Adipose tissue (tissue), 3 donors: Measurements from ENCODE around the gene FBXO5. TPM values are rescaled to one million over a fixed set of nuclear protein-coding genes. Genes with fewer than 3 reads are reported as not detected.
"Not testable (repeated sequence)": the region's sequence is repeated elsewhere in the genome, so short reads cannot be mapped to it uniquely, and the experiment has no call there.

ENCODE experiments used
- H3K27ac ChIP-seq: one replicate; pipeline ENCODE4 v1.5.1; 2013; ENCODE audit warnings: low read depth, low read length
- WGBS, 3 donors: extraction: QIAGEN DNeasy Blood & Tissue Kit; methylation state at CpG; one replicate each; pipeline ENCODE4 v1.1.7; 2013; 5-methylcytosine and 5-hydroxymethylcytosine counted together
- polyA plus RNA-seq, 3 donors: library from polyadenylated mRNA; stranded (reverse); fragments of 200-250 nt; gene quantifications; one replicate each; pipeline ENCODE4 v1.2.3, GENCODE V29; 2013
- donor health status: healthy with polysubstance abuse.
- donor health status: Bipolar disorder and iron deficiency.
- donor health status: healthy.

Gene FBXO5
- polyA plus RNA-seq, 3 donors: 1.2 to 6.4 (median 2.7) TPM

DNA sequence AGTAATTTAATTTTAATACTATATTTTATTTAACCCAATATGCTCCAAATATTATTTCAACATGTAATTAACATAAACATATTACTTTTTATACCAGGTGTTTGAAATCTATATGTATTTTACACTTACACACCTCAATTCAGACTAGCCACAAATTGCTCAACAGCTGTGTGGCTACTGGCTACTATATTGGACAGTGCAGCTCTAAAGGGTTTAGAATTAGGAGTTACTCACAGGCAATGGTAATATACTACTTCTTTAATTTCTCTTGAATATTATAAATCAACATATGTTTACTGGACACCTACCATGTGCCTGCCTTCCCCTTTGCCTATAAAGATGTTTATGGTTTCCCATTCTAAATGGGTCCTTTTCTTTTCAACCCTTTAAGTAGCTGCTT is 17.4 kb upstream of the FBXO5 start:
- no peak overlapping the region for H3K27ac ChIP-seq

DNA sequence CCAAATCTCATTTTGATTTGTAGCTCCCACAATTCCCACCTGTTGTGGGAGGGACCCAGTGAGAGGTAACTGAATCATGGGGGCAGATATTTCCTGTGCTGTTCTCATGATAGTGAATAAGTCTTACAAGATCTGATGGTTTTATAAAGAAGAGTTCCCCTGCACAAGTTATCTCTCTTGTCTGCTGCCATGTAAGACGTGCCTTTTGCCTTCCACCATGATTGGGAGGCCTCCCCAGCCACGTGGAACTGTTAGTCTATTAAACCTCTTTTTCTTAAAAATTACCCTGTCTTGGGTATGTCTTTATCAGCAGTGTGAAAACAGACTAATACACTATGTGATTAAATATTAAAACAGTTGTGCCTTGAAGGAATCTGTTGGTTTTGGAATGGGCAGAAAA is 16.7 kb upstream of the FBXO5 start:
- H3K27ac ChIP-seq: not testable (repeated sequence)
- WGBS, 3 donors: 78 to 86% (median 82%) methylated on average over 2 of the region's 2 CpGs

DNA sequence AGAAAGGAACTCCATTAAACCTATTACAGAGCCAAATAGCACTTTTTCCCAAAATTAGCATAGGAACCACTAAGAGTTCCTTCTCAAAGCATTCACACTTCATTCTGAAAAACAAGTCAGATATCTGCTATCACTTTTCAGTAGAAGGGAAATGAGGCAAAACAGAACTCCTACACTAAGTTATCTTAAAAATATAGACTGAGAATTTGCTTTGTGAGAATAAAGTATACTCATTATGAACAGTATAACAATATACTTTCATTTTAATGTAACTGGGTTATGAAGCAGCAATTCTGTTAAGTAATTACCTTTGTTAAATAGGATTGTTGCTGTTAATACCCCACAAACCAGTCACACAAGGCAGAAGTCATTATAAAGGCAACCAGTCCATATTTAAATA is 11.0 kb upstream of the FBXO5 start:
- no peak overlapping the region for H3K27ac ChIP-seq

DNA sequence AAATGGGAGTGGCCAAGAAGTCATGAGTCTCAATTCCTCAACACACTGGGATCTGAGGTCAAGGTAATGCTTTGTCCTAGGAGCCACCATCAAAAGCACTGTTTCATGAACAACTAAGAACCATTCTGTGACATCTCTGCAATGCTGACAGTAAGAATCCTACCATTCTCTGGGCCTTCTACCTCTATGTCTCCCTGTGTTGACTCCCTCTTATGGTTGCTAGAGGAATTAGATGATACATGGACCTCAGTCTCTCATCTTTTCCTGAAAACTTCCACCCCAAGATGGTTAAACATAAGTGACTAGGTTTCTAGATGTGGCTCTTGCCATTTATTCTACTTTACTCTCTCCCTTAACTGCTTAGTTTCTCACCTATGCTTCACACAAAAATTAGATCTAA is 10.6 kb upstream of the FBXO5 start:
- H3K27ac ChIP-seq: no peak overlapping the region

DNA sequence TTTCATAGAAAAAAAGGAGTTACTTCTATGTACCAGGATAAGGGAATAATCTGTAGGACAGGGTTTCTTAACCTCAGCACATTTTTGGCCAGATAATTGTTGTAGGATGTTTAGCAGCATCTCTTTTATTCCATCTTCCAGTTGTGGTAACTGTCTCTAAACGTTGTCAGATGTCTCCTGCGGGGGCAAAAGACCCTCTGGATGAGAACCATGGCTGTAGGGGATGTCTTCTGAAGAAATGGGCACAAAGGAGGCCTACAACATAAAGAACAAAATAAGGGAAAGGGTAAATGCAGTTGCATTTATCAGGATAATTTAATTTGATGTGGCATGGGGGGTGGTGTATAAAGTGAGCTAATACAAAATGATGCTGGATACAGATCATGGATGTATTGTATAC is 4.1 kb upstream of the FBXO5 start:
- 89 to 92% (median 89%) methylated on average over 2 of the region's 2 CpGs for WGBS, 3 donors
- H3K27ac ChIP-seq: no peak overlapping the region

DNA sequence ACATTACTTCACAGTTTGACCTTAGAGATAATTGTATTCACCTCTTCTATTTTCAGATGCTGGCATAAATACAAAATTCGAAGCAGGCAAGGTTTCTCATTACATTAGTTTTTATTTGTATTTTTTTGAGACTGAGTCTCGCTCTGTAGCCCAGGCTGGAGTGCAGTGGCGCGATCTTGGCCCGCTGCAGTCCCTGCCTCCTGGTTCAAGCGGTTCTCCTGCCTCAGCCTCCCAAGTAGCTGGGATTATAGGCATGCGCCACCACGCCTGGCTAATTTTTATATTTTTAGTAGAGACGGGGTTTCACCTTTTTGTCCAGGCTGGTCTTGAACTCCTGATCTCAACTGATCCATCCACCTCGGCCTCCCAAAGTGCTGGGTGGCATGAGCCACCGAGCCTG is 2.5 kb upstream of the FBXO5 start:
- 87 to 96% (median 94%) methylated on average over 11 of the region's 11 CpGs for WGBS, 3 donors
- H3K27ac ChIP-seq: not testable (repeated sequence)

DNA sequence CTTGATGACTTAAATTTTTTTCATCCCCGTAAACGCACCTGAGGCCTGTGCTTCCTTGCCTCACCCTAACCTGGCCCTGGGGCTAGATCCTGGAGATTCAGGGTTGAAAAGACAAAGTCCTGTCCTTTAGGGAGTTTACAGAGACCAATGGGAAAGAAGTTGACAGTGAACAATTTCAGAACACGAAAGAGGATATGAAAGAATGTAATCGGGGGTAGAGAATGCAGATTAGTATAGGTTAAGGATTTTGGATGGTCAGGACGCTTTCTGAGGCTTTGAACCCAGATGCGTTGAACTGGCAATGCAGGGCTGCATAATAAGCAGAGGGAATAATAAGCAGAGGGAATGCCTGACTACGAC is 1.7 kb upstream of the FBXO5 start:
- WGBS, 3 donors: 7 to 11% (median 11%) methylated on average over 7 of the region's 7 CpGs
- H3K27ac ChIP-seq: no peak overlapping the region

DNA sequence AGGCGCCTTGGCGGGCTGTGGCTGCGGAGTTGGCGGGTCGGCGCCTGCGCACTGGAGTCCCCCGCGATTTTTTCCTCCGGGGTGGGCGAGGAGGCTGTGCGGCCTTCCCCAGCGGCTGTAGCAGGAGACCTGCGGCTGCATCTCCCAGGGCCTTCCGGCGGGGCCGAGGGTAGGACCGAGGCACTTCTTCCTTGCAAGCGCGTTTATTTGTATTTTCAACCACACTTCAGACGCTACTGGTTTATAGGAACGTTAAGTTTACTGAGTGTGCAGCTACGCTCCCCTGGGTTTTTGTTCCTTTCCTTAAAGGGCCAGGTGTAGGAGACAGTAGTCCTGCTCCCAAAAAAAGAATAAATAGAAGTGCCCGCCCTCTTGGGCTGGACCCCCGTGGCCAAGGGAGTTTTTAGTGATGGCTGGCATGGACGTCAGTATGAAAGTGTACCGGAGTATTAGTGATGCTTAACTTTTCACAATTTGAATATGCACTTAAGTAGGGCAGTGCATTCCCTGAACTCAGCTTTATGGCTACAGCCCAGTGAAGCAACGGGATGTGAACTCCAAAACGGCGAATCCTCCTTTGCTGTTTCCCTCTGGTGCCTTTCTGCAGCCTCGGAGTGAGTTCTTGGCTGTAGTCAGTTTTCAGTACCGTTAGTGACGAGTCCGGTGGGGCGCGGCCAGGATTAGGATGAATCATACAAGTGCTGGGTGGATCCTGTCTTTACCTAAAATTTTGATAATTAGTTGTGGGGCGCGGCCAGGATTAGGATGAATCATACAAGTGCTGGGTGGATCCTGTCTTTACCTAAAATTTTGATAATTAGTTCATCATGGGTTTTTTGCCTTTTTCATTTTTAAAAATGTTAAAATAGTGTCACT is 1.0 kb upstream of the FBXO5 start:
- H3K27ac ChIP-seq: peak overlapping the region; percentile 81
- 0 to 1% (median 1%) methylated on average over 35 to 38 of the region's 38 CpGs for WGBS, 3 donors

DNA sequence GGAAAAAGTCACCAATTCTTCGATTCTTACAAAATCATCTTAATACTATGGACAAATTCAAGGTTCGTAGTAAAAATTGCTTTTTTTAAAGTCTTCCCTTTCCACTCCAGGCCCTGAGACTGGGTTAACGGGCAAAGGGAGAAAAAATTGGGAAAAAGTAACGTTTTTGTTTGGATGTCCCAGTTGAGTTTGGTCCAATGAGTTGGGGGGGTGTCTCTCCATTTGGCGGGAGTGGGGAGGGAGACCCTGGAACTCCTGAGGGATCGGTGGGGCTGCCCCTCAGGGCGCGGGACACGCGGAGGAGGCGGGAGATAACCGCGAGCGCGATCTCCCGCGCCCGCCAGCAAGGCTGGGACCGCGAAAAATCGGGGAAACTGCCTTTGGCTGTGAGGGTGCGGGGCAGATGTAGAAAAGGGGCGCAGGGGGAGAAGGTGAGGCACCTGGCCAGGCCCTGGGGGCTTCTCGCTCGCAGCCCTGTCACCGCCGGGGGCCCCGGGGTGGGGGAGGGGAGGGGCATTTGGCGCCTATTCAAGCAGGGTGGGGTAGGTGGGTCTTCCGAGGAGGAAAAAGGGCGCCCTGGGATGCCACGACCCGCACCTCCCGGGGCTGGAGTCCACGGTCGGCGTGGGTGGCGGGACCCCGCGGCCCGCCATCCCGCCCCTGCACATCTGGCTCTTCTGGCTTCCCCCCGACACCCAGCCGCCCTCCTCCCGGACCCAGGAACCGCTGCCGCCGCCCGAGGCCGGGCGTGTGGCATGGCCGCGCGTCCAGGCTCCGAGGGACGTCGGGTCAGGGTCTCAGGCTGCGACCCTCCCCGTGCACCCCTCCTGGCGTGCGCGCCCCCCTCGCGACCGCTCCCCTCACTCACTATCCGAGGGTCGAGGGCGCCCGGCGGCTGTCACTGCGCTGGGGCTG is 595 bp downstream of the FBXO5 start:
- H3K27ac ChIP-seq: no peak overlapping the region
- WGBS, 3 donors: 4 to 6% (median 5%) methylated on average over 65 to 71 of the region's 71 CpGs

DNA sequence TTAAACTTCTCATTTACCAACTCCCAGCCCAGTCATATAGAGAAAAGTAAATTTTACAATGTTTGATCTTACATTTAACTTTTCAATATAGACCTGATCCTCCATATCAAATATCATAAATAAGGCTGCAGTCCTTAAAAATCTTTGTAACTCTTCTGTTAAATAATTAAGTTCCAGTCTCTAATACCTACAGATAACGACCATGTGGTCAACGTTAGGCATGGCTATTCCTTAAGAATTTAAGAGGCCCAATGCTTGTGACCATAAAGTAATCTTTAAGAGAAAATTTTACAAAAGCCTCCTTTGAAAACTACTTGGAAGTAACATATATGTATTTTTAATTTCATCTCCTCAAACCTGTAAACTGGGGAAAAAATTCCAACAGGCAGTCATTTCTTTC is 1.6 kb downstream of the FBXO5 start:
- no peak overlapping the region for H3K27ac ChIP-seq
- 38 to 66% (median 43%) methylated on average over 2 of the region's 2 CpGs for WGBS, 3 donors

DNA sequence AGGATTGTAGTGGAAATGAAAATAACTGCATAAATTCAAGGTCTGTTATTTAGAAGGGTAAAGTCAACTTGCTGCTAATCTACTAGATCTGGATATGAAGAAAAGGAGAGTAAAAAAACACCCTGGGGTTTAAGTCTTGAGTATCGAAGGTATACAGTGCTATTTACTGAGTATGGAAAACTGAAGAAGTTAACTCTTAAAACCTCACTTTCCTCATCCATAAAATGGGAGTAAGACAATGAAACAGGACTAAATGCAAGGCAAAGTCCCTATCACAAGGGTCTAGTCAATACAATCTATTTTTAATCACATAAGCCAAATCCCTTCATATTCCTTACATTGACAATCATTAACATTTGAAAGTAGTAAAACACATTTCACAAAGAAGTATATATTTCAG is 2.2 kb downstream of the FBXO5 start:
- 59 to 89% (median 78%) methylated on average over 1 of the region's 1 CpG for WGBS, 3 donors

DNA sequence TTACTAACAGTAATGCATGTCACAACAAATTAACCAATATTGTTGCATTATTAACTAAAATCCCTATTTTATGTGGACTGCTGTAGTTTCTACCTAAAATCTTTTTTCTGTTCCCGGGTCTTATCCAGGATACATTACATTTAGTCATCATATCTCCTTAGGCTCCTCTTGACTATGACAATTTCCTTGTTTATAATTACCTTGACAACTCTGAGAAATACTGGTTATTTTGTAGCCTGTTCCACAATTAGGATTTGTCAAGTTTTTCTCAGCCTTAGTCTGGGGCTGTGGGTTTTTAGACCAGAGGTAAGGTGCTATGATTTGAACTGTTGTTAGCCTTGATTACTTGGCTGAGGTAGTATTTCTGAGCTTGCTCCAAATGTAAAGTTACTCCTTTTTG is 3.7 kb downstream of the FBXO5 start:
- H3K27ac ChIP-seq: no peak overlapping the region
- 62 to 83% (median 72%) methylated on average over 1 of the region's 1 CpG for WGBS, 3 donors

More for the DNA sequence above, 2.2 kb downstream of the FBXO5 start:
- no peak overlapping the region for H3K27ac ChIP-seq

DNA sequence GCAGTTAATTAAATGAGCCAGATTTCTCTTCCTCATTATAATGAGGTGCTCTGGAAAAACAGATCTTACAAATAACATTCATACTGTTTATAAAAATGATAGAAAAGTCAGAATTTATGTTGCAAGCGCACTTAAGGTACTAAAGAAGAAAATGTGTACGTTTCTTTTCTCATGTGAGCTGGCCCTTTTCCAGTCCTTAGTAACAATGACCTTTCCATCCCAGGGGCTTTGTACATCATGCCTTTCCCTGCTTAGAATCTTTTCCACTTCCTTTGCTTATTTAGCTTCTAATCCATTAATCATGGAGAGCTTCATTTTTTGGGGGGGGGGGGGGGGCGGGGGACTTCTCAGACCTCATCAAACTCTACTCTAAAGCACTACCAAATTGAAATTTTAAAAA is 4.8 kb downstream of the FBXO5 start:
- no peak overlapping the region for H3K27ac ChIP-seq
- 46 to 61% (median 58%) methylated on average over 3 of the region's 3 CpGs for WGBS, 3 donors

DNA sequence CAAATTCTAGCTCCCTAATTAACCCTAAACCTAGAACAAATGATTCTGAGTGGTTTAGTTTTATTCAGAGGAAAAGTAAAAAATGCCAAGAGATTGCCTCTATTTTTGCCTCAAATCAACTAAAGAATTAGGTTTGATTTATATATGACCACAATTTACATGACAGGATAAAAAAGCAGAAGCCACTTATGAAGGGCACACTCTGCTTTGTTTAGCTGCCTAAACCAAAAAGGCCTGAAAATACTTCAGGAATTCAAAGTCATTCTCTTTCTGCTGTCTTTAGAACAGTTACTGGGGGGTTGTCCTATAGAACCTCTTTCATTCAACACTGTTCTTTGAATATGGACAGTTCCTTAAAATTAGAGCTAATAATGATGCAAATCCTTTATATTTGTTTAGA is 5.3 kb downstream of the FBXO5 start:
- no peak overlapping the region for H3K27ac ChIP-seq

DNA sequence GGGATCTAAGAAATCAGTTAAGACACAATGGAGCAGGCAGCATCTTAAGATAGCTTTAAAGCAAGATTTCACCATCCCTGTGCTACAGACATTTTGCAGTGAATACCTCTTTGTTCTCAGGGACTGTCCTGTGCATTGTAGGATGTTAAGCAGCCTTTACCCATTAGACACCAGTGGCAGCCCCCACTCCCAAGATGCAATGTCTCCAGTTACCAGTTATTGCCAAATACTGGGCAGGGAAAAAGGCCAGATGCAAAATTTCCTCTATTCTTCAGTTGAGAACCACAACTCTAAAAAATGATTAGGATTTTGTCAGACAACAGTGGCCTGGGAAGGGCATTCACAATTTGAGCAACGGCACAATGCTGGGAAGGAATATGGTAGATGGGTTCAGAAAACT is 6.1 kb downstream of the FBXO5 start:
- no peak overlapping the region for H3K27ac ChIP-seq
- 56 to 93% (median 62%) methylated on average over 1 of the region's 1 CpG for WGBS, 3 donors

DNA sequence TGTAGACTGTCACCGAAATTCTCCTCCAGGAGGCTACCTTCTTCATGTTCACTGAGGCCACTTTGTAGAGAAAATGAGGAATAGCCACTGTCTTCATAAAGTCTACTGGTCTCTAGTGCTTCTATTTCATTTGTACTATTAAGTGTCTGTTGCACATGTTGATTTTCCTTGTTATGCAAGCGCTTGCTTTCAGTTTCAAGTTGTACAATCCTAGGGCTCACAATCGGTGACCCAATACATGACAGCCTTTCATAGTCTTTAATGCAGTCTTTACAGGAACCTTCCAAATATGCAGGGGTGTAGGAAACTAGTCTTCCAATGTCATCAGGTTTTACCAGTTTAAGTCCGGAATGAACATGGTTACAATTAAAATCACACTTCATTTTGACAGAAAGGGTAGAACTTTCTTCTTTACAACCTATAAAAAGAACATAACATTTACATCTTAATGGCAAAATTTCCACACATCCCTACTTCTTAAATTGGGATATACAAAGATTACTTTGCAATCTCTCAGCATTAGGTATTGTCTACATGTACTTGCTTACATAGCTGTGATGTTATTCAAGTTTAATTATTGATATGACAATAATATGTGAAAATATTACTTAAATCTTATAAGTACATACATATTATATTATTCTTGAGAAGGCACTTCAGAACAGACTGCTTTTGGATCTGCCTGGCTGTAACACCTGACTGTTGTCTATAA is 7.5 kb downstream of the FBXO5 start:
- H3K27ac ChIP-seq: no peak overlapping the region
- 61 to 88% (median 72%) methylated on average over 4 of the region's 4 CpGs for WGBS, 3 donors

DNA sequence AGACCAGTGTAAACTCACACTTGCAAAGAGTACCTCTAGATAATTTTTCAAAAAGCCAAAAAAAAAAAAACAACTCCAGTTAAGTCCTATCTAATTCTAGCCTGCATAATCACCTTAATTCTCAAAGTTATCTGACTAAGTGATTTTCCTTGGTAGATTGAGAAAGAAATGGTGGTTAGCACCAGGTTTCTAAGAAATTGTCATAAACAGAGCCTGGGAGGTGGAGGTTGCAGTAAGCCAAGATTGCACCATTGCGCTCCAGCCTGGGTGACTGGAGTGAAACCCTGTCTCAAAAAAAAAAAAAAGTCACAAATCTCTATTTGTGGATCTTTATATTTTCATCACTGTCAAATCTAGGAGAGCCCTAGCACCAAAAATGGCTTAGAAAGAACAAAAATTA is 8.9 kb downstream of the FBXO5 start:
- 72 to 97% (median 76%) methylated on average over 1 of the region's 1 CpG for WGBS, 3 donors

DNA sequence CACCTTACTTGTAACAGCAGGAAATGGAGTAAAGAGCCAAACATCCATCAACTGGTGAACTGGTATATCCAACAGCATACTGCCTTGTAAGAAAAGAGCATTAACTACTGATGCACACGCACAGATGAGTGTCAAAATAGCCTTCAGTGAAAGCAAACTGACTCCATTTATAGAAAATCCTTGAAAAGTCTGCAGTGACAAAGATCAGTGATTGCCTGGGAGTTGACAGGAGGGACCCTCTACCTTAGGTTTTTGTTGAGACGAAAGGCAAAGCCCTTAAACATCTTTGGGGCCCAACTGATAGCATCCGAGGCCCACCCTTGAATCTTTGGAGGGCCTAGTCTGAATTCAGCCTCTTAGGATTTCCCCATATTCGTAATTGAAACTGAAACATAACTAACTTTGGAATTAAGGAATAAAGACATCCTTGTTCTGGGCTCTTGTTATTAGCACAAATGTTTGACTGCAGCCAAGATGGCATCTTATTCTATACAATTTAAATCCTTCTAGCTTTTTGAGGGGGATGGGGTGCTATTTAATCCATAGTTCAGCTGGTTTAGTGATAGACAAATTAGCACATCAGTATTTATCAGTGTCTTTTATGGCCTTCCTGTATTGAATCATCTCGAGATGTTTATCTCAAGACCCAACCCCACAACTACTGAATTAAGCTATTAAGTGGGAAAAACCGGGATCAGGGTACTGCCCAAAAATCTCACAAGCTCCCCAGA is 13.0 kb downstream of the FBXO5 start:
- no peak overlapping the region for H3K27ac ChIP-seq
- 96 to 98% (median 98%) methylated on average over 6 of the region's 6 CpGs for WGBS, 3 donors

More for the DNA sequence above, 8.9 kb downstream of the FBXO5 start:
- H3K27ac ChIP-seq: no peak overlapping the region
